22Rv1 (cell line): ENCODE data around the gene FOXS1.

Experiments
- H3K27ac ChIP-seq: fragments of 450-650 bp; 2 replicates; pipeline ENCODE4 v1.5.1; 2017
- CTCF ChIP-seq: fragments of 450-650 bp; IDR thresholded peaks from 2 replicates; pipeline ENCODE4 v1.5.1; 2017; ENCODE audit warnings: mild to moderate bottlenecking
- ZFX ChIP-seq: fragments of 450-650 bp; IDR thresholded peaks from 2 replicates; pipeline ENCODE4 v1.6.1; 2017; ENCODE audit warnings: antibody characterized with exemption, borderline replicate concordance

Gene FOXS1

GRCh38 chr20:31826074-31826473 lies 19.3 kb downstream of the FOXS1 start:
- H3K27ac ChIP-seq = no peak overlapping the region

GRCh38 chr20:31824554-31825313 lies 20.7 kb downstream of the FOXS1 start:
- no peak overlapping the region for H3K27ac ChIP-seq
- TF ChIP-seq ZFX (no peak), CTCF (no peak)

More at GRCh38 chr20:31826074-31826473, 19.3 kb downstream of the FOXS1 start:
- TF ChIP-seq CTCF (no peak), ZFX (no peak)

DNA sequence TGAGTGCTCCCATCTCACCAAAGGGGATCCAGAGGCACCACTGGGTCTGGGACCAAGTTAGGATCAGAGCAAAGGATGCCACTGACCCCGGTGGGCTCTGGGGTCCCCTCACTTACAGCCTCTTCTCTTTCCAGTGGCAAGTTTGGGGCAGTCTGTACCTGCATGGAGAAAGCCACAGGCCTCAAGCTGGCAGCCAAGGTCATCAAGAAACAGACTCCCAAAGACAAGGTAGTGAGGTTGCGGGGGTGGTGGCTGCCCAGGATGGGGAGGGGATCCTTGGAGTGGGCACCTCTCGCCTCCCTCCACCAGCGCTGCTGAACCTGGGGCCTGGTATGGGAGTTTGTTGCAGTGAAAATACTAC lies 21.3 kb downstream of the FOXS1 start:
- H3K27ac ChIP-seq = no peak overlapping the region
- TF ChIP-seq CTCF = no peak
- no peak for TF ChIP-seq ZFX

DNA sequence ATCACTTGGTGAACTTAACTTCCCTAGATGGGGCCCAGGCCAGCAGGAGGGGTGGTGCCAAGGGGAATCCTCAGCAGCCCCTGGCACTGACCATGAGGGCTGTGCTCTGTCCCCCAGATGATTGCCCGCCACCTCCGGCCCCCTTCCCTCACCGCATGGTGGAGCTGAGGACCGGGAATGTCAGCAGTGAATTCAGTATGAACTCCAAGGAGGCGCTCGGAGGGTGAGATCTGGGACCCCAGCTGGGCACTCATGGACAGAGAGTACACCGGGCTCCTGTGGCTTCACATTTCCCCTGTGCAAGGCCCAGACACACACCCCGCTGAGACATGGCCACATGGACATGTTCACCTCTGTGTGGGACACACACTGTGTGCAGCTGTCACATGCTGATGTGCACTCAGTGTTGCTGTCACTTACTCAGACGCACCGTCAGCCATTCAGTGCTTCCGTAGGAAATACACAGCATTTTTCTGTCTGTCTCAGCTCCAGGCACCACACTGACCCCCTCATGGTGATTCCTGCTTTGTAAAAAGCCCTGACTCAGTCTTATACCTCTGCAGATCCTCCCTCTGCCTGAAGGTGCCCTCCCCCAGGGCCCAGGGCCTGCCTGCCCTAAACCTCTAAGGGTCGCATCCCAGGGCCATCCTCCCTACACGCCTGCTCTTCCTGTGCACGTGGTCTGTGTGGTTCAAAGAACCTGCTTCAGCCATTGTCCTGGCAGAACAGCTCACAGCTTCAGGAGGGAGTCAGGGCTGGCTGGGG lies 21.9 kb downstream of the FOXS1 start:
- no peak overlapping the region for H3K27ac ChIP-seq

GRCh38 chr20:31822421-31823330 lies 22.7 kb downstream of the FOXS1 start:
- no peak overlapping the region for H3K27ac ChIP-seq

More for the DNA sequence above, 21.9 kb downstream of the FOXS1 start:
- no peak for TF ChIP-seq CTCF
- no peak for TF ChIP-seq ZFX

GRCh38 chr20:31821427-31821826 lies 24.0 kb downstream of the FOXS1 start:
- no peak overlapping the region for H3K27ac ChIP-seq
- TF ChIP-seq CTCF (no peak), ZFX (no peak)

More at GRCh38 chr20:31822421-31823330, 22.7 kb downstream of the FOXS1 start:
- TF ChIP-seq CTCF (peak; percentile 94), ZFX (no peak)
